HEK293 (cell line): Measurements from ENCODE around the gene ALKBH4.

Experiments used
- CTCF ChIA-PET: fragments of 350-600 bp; formaldehyde crosslinking; extraction: SDS; loops from one replicate; lab custom pipeline; 2021; ENCODE audit warnings: antibody characterized with exemption; lab: Yijun Ruan, JAX
- POLR2A ChIA-PET: fragments of 300-600 bp; formaldehyde crosslinking; extraction: SDS; loops from one replicate; lab custom pipeline; 2020; ENCODE audit warnings: antibody characterized with exemption, inconsistent platforms; lab: Yijun Ruan, JAX
- H3K27ac ChIP-seq: fragments of 200-500 bp; sonication (Bioruptor generic); 2 replicates; pipeline ENCODE4 v1.5.1; 2014; ENCODE audit warnings: low read depth, low read length, control low read depth, inconsistent platforms; ENCODE audit errors: extremely low read depth
- H3K36me3 ChIP-seq, 2 experiments: fragments of 200-500 bp in 1 of 2; sonication (Bioruptor generic) in 1 of 2; 1 replicate in 1 of 2; 2 replicates in 1 of 2; pipeline ENCODE4 v1.5.1; 2014 to 2017; ENCODE audit warnings: inconsistent platforms in 2 of 2, low read length in 2 of 2; ENCODE audit not compliant: control insufficient read depth in 2 of 2, insufficient read depth in 1 of 2
- H3K4me1 ChIP-seq: fragments of 200-500 bp; sonication (Bioruptor generic); 2 replicates; pipeline ENCODE4 v1.5.1; 2014; ENCODE audit warnings: mild to moderate bottlenecking, low read length, inconsistent platforms; ENCODE audit not compliant: control insufficient read depth, insufficient read depth
- H3K4me3 ChIP-seq: 2 replicates; pipeline ENCODE4 v1.5.1; 2011; ENCODE audit warnings: low read depth, mild to moderate bottlenecking, control low read depth, low read length, moderate library complexity
- H3K9me3 ChIP-seq: fragments of 200-500 bp; sonication (Bioruptor generic); 2 replicates; pipeline ENCODE4 v1.5.1; 2014; ENCODE audit warnings: low read depth, low read length, inconsistent platforms; ENCODE audit not compliant: control insufficient read depth, insufficient read depth
- CTCF ChIP-seq: fragments of 450-650 bp; formaldehyde crosslinking; IDR thresholded peaks from 2 replicates; pipeline ENCODE4 v1.5.1; 2016; ENCODE audit warnings: missing biosample characterization, missing genetic modification characterization
- GLIS2 ChIP-seq: fragments of 450-650 bp; formaldehyde crosslinking; IDR thresholded peaks from 2 replicates; pipeline ENCODE4 v1.5.1; 2016; ENCODE audit warnings: missing biosample characterization, missing genetic modification characterization
- KLF16 ChIP-seq: fragments of 450-650 bp; formaldehyde crosslinking; IDR thresholded peaks from 2 replicates; pipeline ENCODE4 v1.5.1; 2017; ENCODE audit warnings: missing biosample characterization, missing genetic modification characterization
- OSR2 ChIP-seq: fragments of 450-650 bp; formaldehyde crosslinking; IDR thresholded peaks from 2 replicates; pipeline ENCODE4 v1.5.1; 2016; ENCODE audit warnings: missing biosample characterization, missing genetic modification characterization
- PATZ1 ChIP-seq: fragments of 450-650 bp; formaldehyde crosslinking; IDR thresholded peaks from 2 replicates; pipeline ENCODE4 v1.5.1; 2016; ENCODE audit warnings: missing biosample characterization, missing genetic modification characterization
- PRDM1 ChIP-seq: fragments of 450-650 bp; formaldehyde crosslinking; IDR thresholded peaks from 2 replicates; pipeline ENCODE4; 2016; ENCODE audit warnings: missing biosample characterization, missing genetic modification characterization
- SALL2 ChIP-seq: fragments of 450-650 bp; formaldehyde crosslinking; IDR thresholded peaks from 2 replicates; pipeline ENCODE4 v1.5.0; 2017; ENCODE audit warnings: missing biosample characterization, mild to moderate bottlenecking, missing genetic modification characterization, borderline replicate concordance
- ZBTB1 ChIP-seq: fragments of 450-650 bp; formaldehyde crosslinking; IDR thresholded peaks from 2 replicates; pipeline ENCODE4 v1.5.1; 2016; ENCODE audit warnings: missing biosample characterization, missing genetic modification characterization
- ZBTB7A ChIP-seq: fragments of 450-650 bp; formaldehyde crosslinking; IDR thresholded peaks from 2 replicates; pipeline ENCODE4 v1.5.1; 2016; ENCODE audit warnings: low read depth, missing biosample characterization, missing genetic modification characterization
- ZBTB8A ChIP-seq: fragments of 450-650 bp; formaldehyde crosslinking; IDR thresholded peaks from 2 replicates; pipeline ENCODE4 v1.5.1; 2016; ENCODE audit warnings: missing biosample characterization, missing genetic modification characterization
- ZNF155 ChIP-seq: fragments of 450-650 bp; formaldehyde crosslinking; IDR thresholded peaks from 2 replicates; pipeline ENCODE4 v1.5.1; 2016; ENCODE audit warnings: missing biosample characterization, missing genetic modification characterization
- ZNF18 ChIP-seq: fragments of 450-650 bp; formaldehyde crosslinking; IDR thresholded peaks from 2 replicates; pipeline ENCODE4 v1.5.1; 2016; ENCODE audit warnings: missing biosample characterization, missing genetic modification characterization
- ZNF184 ChIP-seq: fragments of 450-650 bp; IDR thresholded peaks from 2 replicates; pipeline ENCODE4 v1.5.1; 2018; ENCODE audit warnings: missing biosample characterization, mild to moderate bottlenecking, missing genetic modification characterization
- ZNF280C ChIP-seq: fragments of 450-650 bp; formaldehyde crosslinking; IDR thresholded peaks from 2 replicates; pipeline ENCODE4 v1.5.1; 2016; ENCODE audit warnings: missing biosample characterization, missing genetic modification characterization
- ZNF394 ChIP-seq: fragments of 450-650 bp; formaldehyde crosslinking; IDR thresholded peaks from 2 replicates; pipeline ENCODE4 v1.5.1; 2016; ENCODE audit warnings: missing biosample characterization, missing genetic modification characterization, mild to moderate bottlenecking, moderate library complexity, borderline replicate concordance
- ZNF449 ChIP-seq: fragments of 450-650 bp; formaldehyde crosslinking; IDR thresholded peaks from 2 replicates; pipeline ENCODE4 v1.5.1; 2017; ENCODE audit warnings: missing biosample characterization, mild to moderate bottlenecking, missing genetic modification characterization, moderate library complexity
- ZNF48 ChIP-seq: fragments of 450-650 bp; formaldehyde crosslinking; IDR thresholded peaks from 2 replicates; pipeline ENCODE4 v1.5.1; 2016; ENCODE audit warnings: missing biosample characterization, missing genetic modification characterization
- ZNF521 ChIP-seq: fragments of 450-650 bp; formaldehyde crosslinking; IDR thresholded peaks from 2 replicates; pipeline ENCODE4 v1.5.1; 2017; ENCODE audit warnings: missing biosample characterization, mild to moderate bottlenecking, missing genetic modification characterization
- ZNF529 ChIP-seq: fragments of 450-650 bp; formaldehyde crosslinking; IDR thresholded peaks from 2 replicates; pipeline ENCODE4 v1.5.1; 2017; ENCODE audit warnings: missing genetic modification characterization, missing biosample characterization; ENCODE audit not compliant: insufficient replicate concordance
- ZNF530 ChIP-seq: fragments of 450-650 bp; formaldehyde crosslinking; IDR thresholded peaks from 2 replicates; pipeline ENCODE4 v1.5.1; 2016; ENCODE audit warnings: low read depth, missing biosample characterization, missing genetic modification characterization
- ZNF555 ChIP-seq: fragments of 450-650 bp; formaldehyde crosslinking; conservative IDR thresholded peaks from 2 replicates; pipeline ENCODE4 v1.5.1; 2017; ENCODE audit warnings: missing biosample characterization, mild to moderate bottlenecking, missing genetic modification characterization, inconsistent platforms
- ZNF571 ChIP-seq: fragments of 450-650 bp; formaldehyde crosslinking; IDR thresholded peaks from 2 replicates; pipeline ENCODE4 v1.5.0; 2017; ENCODE audit warnings: missing biosample characterization, missing genetic modification characterization
- ZNF585B ChIP-seq: fragments of 450-650 bp; formaldehyde crosslinking; IDR thresholded peaks from 2 replicates; pipeline ENCODE4 v1.5.1; 2016; ENCODE audit warnings: missing biosample characterization, missing genetic modification characterization
- ZXDB ChIP-seq: fragments of 450-650 bp; formaldehyde crosslinking; IDR thresholded peaks from 2 replicates; pipeline ENCODE4 v1.5.1; 2016; ENCODE audit warnings: missing biosample characterization, missing genetic modification characterization
- TF ChIP-seq, protein P1 (sequence below): fragments of 450-650 bp; IDR thresholded peaks from 2 replicates; pipeline ENCODE4 v1.5.1; 2018; ENCODE audit warnings: missing biosample characterization, mild to moderate bottlenecking, missing genetic modification characterization
- TF ChIP-seq, protein P2 (sequence below): fragments of 450-650 bp; IDR thresholded peaks from 2 replicates; pipeline ENCODE4 v1.5.1; 2018; ENCODE audit warnings: missing biosample characterization, missing genetic modification characterization

The ALKBH4 gene

GRCh38 chr7:102456327-102456726 is 8.3 kb downstream of the ALKBH4 start:
- ChIA-PET POLR2A (interaction anchor here (0.5 to 2.2 kb wide), 3 partner anchors 9 to 1165 kb away, joined by 3 to 10 read pairs (median 3); no protein-coding TSS in a partner anchor), CTCF (interaction anchor here (0.7 to 2.7 kb wide), 4 partner anchors 11 to 225 kb away, joined by 3 to 10 read pairs (median 3); no protein-coding TSS in a partner anchor)
- peaks cover 3% of the 10 kb centered on the region; the same call in 1 of the 2 replicates for H3K4me1 ChIP-seq
- no peaks in the 10 kb centered on the region for H3K9me3 ChIP-seq
- H3K4me3 ChIP-seq, result no peak overlapping the region
- H3K36me3 ChIP-seq, result peaks cover 8 to 25% of the 10 kb centered on the region in 2 experiments; a peak in 2 of 3 replicates
- H3K27ac ChIP-seq, result no peak overlapping the region
- TF ChIP-seq PRDM1 (tag by site-specific recombination) (no peak), ZNF449 (tag by site-specific recombination) (no peak), OSR2 (peak; percentile 37; the same call in 1 of the 2 replicates), PATZ1 (tag by site-specific recombination) (peak; percentile 96), ZNF530 (tag by site-specific recombination) (no peak), ZNF184 (tag by site-specific recombination) (no peak), ZXDB (tag by site-specific recombination) (0 out of 2 replicates have a peak, but pooled peaks have one; percentile 29), CTCF (tag by site-specific recombination) (no peak), ZNF18 (tag by site-specific recombination) (peak; percentile 60; the same call in 1 of the 2 replicates), ZBTB7A (no peak), ZNF555 (no peak), ZBTB8A (tag by site-specific recombination) (no peak), GLIS2 (peak; percentile 68), ZNF394 (tag by site-specific recombination) (no peak; the same call in 1 of the 2 replicates), ZNF585B (tag by site-specific recombination) (no peak), ZNF521 (tag by site-specific recombination) (no peak), ZNF529 (tag by site-specific recombination) (no peak), ZNF48 (tag by site-specific recombination) (no peak), ZNF155 (tag by site-specific recombination) (no peak), ZBTB1 (tag by site-specific recombination) (0 out of 2 replicates have a peak, but pooled peaks have one; percentile 49), SALL2 (tag by site-specific recombination) (no peak), KLF16 (no peak), ZNF571 (tag by site-specific recombination) (no peak), ZNF280C (tag by site-specific recombination) (no peak)
- TF ChIP-seq, protein P1, sequence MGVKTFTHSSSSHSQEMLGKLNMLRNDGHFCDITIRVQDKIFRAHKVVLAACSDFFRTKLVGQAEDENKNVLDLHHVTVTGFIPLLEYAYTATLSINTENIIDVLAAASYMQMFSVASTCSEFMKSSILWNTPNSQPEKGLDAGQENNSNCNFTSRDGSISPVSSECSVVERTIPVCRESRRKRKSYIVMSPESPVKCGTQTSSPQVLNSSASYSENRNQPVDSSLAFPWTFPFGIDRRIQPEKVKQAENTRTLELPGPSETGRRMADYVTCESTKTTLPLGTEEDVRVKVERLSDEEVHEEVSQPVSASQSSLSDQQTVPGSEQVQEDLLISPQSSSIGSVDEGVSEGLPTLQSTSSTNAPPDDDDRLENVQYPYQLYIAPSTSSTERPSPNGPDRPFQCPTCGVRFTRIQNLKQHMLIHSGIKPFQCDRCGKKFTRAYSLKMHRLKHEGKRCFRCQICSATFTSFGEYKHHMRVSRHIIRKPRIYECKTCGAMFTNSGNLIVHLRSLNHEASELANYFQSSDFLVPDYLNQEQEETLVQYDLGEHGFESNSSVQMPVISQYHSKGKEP (tag by site-specific recombination), result no peak
- TF ChIP-seq, protein P2, sequence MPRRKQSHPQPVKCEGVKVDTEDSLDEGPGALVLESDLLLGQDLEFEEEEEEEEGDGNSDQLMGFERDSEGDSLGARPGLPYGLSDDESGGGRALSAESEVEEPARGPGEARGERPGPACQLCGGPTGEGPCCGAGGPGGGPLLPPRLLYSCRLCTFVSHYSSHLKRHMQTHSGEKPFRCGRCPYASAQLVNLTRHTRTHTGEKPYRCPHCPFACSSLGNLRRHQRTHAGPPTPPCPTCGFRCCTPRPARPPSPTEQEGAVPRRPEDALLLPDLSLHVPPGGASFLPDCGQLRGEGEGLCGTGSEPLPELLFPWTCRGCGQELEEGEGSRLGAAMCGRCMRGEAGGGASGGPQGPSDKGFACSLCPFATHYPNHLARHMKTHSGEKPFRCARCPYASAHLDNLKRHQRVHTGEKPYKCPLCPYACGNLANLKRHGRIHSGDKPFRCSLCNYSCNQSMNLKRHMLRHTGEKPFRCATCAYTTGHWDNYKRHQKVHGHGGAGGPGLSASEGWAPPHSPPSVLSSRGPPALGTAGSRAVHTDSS (tag by site-specific recombination), result no peak
